Activated T-helper 9 cell treated with anti-CD3 and anti-CD28 coated beads, Interleukin-2, amount 50 U/mL, for 16 hours (primary cell): ENCODE measurements around the gene HTR3E.
A peak's percentile ranks its signal among the peaks of the same experiment; 100 is the strongest.

Experiments
- DNase-seq: peaks from one replicate; pipeline ENCODE4 v3.0.0-alpha.2; 2020; ENCODE audit warnings: low read depth

The HTR3E gene

DNA sequence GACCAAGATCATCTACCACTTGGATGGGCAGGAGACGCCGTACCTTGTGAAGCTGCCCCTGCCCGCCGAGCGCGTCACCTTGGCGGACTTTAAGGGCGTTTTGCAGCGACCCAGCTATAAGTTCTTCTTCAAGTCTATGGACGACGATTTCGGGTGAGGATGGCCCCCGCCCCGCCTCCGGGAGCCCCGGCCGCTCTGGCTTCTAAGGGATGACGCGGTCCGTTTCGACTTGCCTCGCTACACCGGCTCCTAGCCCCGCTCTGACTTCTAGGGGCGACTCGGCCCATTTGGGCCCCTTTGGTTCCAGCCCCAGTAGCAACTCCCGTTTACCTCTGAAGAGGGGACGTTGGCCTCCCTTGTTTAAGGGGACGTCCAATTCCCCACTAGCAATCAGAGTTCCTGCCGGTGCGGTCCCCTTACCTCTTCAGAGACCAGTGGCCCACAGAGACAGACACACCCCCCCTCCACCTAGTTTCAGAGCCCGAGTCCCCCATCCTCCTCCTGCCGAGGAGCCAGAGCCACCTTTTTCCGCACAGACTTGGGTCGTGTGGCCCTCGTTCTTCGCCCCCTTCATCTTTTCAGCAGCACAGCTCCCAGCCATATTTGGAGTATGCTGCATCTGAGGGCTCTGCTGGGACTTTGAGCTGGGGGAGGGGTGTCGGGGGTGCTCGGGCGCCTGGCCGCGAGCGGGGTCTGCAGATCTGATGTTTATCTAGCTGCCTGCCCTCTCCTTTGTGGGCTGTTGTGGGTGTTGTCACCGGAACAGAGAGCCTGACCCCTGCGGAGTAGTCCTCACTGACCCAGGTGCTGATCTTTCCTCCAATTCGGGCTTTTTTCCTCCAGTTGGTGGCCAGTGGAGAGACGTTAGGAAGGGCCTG, 59.0 kb downstream of the HTR3E start:
- peak; percentile 40 for DNase-seq

DNA sequence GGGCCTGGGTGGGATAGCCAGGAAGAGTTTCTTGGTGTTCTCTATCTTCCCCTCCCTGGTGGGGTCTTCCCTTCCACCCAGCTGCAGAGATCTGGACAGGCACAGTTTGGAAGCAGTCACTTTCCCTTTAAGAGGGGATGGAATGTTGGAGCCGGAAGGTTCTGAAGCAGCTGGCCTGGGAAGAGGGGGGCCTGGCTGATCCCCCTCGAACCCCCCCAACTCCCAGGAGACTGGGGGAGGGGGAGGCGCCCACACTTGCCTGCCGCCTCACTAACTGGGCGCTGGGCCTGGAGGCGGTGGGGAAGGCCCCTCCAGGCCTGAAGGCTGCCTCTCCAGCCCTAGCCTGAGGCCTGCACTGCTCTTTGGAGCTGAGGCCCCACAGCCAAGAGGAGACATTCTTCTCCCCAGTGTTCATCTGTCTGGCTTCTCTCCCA, 59.7 kb downstream of the HTR3E start:
- DNase-seq = no peak
